Thoracic aorta (tissue), 2 donors: ENCODE data around the gene FTH1. TPM values are rescaled to one million over a fixed set of nuclear protein-coding genes. Genes with fewer than 3 reads are reported as not detected.

Experiments
- ATAC-seq: fragments of 150-250 bp; one replicate; pipeline ENCODE4 v1.8.0; 2017; ENCODE audit warnings: low read depth; ENCODE audit not compliant: insufficient number of reproducible peaks, low FRiP score
- DNase-seq: peaks from one replicate; pipeline ENCODE4 v3.0.0-alpha.2; 2020; ENCODE audit warnings: low spot score
- H3K27ac ChIP-seq, 2 donors: fragments of 200-600 bp; sonication (generic); 1 replicate in 1 of 2; 2 replicates in 1 of 2; pipeline ENCODE4 v1.5.1; 2016; ENCODE audit warnings: mild to moderate bottlenecking in 2 of 2, moderate library complexity in 2 of 2
- H3K27me3 ChIP-seq: fragments of 200-600 bp; sonication (generic); replicated peaks from 2 replicates; pipeline ENCODE4 v1.6.0; 2016; ENCODE audit warnings: mild to moderate bottlenecking; ENCODE audit not compliant: insufficient read depth
- H3K36me3 ChIP-seq: fragments of 200-600 bp; sonication (generic); one replicate; pipeline ENCODE4 v1.5.1; 2016
- H3K4me1 ChIP-seq, 2 donors: fragments of 200-600 bp; sonication (generic); 1 replicate in 1 of 2; 2 replicates in 1 of 2; pipeline versions ENCODE4 v1.5.1 to v1.6.0; 2016; ENCODE audit warnings: low read depth in 2 of 2, mild to moderate bottlenecking in 1 of 2; ENCODE audit not compliant: control insufficient read depth in 1 of 2
- H3K4me3 ChIP-seq: fragments of 200-600 bp; sonication (generic); 2 replicates; pipeline ENCODE4 v1.5.1; 2016; ENCODE audit warnings: mild to moderate bottlenecking
- H3K9me3 ChIP-seq: fragments of 200-600 bp; sonication (generic); 2 replicates; pipeline ENCODE4 v1.5.1; 2016
- total RNA-seq, 2 donors: library from RNA; depleted of rRNA; stranded (reverse); fragments of >200 nt; gene quantifications; one replicate each; pipeline versions ENCODE4 v1.1.0 to v1.2.3, GENCODE V29; 2016
- TF ChIP-seq, protein P1 (sequence below): fragments of 200-600 bp; sonication (generic); IDR thresholded peaks from one replicate; pipeline ENCODE4 v1.5.1; 2019; ENCODE audit warnings: antibody characterized with exemption

The FTH1 gene
- total RNA-seq, 2 donors from 2014 or later: 1,820 to 2,025 TPM

DNA sequence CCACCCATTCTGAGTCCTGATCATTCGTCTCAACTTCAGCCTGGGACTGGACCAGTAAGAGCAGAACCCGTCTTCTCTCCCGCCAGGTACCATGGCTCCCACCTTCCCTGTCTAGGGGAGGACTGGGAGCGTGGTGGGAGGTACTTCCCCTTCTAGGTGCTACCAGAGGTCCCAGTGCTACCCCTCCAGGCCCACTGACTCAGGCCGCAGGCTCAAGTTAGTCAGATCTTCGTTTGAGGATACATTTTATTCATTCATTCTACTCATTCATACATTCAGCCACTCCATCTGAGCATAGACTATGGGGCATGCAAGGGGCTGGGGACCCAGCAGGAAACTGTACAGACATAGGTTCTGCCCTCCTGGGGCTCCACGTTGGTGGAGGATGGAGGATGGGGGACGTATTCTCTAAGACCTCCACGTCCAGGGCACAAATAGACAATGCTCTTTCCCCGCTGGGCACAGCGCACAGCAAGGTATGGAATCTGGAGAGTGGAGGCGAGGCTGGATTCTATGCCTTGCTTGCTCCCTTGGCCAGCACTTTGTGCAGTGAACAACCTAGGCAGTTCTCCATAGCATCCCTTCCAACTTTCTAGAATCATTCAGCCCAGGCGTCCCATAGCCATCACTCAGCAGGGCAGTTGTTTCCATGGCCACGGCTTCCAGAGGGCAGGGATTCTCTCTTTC, 49.0 kb downstream of the FTH1 start:
- Histone ChIP-seq H3K4me1 (peaks cover 4 to 17% of the 10 kb centered on the region in 2 donors), H3K9me3 (no peaks in the 10 kb centered on the region), H3K27ac (no peak overlapping the region), H3K36me3 (no peaks in the 10 kb centered on the region), H3K4me3 (peak overlapping the region; percentile 81), H3K27me3 (no peaks in the 10 kb centered on the region)
- no peak for DNase-seq
- ATAC-seq: no peak
- TF ChIP-seq, protein P1, sequence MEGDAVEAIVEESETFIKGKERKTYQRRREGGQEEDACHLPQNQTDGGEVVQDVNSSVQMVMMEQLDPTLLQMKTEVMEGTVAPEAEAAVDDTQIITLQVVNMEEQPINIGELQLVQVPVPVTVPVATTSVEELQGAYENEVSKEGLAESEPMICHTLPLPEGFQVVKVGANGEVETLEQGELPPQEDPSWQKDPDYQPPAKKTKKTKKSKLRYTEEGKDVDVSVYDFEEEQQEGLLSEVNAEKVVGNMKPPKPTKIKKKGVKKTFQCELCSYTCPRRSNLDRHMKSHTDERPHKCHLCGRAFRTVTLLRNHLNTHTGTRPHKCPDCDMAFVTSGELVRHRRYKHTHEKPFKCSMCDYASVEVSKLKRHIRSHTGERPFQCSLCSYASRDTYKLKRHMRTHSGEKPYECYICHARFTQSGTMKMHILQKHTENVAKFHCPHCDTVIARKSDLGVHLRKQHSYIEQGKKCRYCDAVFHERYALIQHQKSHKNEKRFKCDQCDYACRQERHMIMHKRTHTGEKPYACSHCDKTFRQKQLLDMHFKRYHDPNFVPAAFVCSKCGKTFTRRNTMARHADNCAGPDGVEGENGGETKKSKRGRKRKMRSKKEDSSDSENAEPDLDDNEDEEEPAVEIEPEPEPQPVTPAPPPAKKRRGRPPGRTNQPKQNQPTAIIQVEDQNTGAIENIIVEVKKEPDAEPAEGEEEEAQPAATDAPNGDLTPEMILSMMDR: no peak

DNA sequence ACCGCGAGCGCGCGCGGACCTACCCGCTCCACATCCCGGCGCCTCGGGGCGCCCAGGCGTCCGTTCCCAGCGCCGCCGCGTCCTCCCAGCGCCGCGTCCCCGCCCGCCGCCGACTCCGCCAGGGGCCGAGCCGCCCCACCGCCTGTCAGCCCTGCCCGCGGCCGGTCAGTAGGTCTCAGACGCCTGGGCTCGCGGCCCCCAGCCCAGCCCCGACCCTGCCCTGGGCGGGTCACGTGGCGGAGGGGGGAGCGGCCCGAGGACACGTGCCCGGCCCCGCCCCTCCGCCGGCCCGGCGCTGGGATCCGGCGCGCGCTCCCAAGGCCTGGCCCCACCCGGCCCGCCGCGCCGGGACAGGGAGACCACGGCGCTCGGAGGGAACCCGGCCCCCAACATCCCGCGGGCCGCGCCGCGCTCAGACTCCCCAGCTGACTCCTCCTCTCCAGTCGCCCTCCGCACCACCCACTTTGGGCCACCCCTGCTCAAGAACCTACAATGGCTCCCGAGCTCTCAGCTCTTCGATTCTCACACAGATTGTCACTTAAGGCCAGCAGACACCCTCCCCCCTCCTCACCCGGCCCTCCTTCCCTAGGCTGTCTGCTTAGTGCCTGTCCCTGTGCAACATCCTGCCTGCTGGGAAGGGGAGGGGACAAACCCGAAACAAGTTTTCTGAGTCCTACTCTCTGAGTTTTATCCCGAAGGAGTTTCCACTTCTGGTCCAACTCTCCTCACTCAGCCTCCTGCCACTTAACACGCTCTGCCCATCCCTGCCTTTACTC, 49.9 kb downstream of the FTH1 start, which contains the start of gene RAB3IL1:
Gene RAB3IL1, minus strand, starts transcription at position 233 of the 776 bp plus-strand sequence. Its CDS starts 199 bp downstream, at position 34.
- Histone ChIP-seq H3K27ac (peak within 1 kb of the TSS; percentile 28 to 43), H3K27me3 (no peaks in the 10 kb centered on the region), H3K4me3 (peak within 1 kb of the TSS; percentile 81), H3K4me1 (peaks cover 0 to 9% of the 10 kb centered on the region in 2 donors), H3K9me3 (no peaks in the 10 kb centered on the region), H3K36me3 (no peaks in the 10 kb centered on the region)
- TF ChIP-seq, protein P1: no peak
- ATAC-seq (peak; percentile 66), DNase-seq (no peak)

DNA sequence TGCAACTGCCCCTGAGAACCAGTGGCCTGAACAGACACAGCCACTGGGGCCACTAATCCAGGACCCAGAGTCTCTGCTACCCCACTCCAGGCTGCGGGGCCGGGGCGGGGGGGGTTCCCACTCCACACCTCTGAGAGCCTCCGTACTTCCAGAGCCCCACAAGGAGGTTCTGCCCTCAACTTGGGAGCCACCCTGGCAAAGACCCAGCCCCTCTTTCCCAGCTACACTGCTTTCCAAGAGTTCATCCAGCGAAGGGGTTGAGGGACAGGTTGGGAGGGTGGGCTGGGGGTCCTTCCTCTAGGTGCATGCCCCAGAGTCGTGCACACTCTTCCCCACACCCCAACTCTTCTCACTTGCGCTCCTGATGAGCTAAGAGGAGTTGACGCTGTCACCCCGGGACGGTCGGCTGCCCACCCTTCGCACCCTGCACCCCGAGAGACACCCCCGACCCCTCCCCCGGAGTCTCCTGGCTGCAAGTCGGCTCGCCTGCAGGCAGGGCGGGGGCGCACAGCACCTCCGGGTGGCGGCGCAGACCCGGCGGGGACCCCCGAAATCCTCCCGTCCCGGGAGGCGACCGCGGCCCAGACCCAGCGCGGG, 50.6 kb downstream of the FTH1 start:
- Histone ChIP-seq H3K9me3 (no peaks in the 10 kb centered on the region), H3K27me3 (no peaks in the 10 kb centered on the region), H3K27ac (peak overlapping the region; percentile 28 to 43), H3K36me3 (no peaks in the 10 kb centered on the region), H3K4me1 (peaks cover 0 to 9% of the 10 kb centered on the region in 2 donors), H3K4me3 (peak overlapping the region; percentile 81)
- no peak for DNase-seq
- ATAC-seq: no peak
- TF ChIP-seq, protein P1: no peak

DNA sequence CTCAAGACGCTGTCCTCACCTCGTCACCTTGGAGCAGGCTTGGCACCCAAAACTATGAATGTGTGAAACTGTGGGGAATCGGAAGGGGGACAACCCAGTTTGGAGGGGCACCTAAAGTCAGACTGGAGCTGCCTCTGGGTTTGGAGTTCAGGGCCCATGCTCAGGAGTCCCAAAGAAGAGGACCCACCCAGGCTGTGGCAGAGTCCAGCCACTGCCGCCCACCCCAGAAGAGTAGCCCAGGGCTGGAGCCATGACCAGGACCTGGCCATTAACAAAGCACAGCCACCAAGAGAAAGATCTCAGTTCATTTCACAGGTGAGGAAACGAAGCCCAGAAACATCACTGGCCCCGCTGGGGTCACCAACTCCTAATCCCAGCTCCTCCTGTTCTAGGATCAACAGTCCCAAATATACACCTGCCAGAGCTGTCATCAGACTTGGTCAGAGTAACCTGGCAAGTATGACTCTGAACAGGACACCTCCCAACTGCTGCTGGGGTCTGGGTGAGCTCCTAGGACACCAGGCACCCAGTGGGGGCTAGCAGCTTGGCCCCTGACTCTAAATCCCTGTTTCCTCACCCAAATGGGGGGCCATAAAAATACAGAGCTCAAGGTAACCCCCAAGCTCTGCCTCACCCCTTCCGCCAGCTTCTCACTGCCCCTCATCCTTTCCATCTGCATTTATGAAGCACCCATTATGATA, 52.8 kb downstream of the FTH1 start:
- no peak for DNase-seq
- Histone ChIP-seq H3K27ac (no peak overlapping the region), H3K27me3 (no peaks in the 10 kb centered on the region), H3K9me3 (no peaks in the 10 kb centered on the region), H3K4me3 (no peak overlapping the region), H3K36me3 (no peaks in the 10 kb centered on the region), H3K4me1 (peaks cover 0 to 9% of the 10 kb centered on the region in 2 donors)
- TF ChIP-seq, protein P1: no peak
- ATAC-seq: no peak

Other genes starting within 250 kb of the FTH1 start
- 1 to 10 TPM in 1 of 2 donors, not detected in 1; 5.1 TPM for gene MYRF, start 215.0 kb downstream of the FTH1 start, total RNA-seq
- gene TMEM258, start 175.0 kb downstream of the FTH1 start, total RNA-seq: 10 to 100 TPM; 17.3 to 63.6 TPM
- 1 to 10 TPM; 4.5 to 5.4 TPM for gene FEN1, start 174.7 kb downstream of the FTH1 start, total RNA-seq
- gene FADS1, start 150.6 kb downstream of the FTH1 start, total RNA-seq: 10 to 100 TPM; 39.0 to 52.9 TPM
- 100 to 1,000 TPM in 1 of 2 donors, 10 to 100 TPM in 1; 89.2 to 234 TPM for gene FADS2, start 139.3 kb downstream of the FTH1 start, total RNA-seq
- gene FADS3, start 76.1 kb downstream of the FTH1 start, total RNA-seq: 100 to 1,000 TPM; 368 to 393 TPM
- gene RAB3IL1, start 50.1 kb downstream of the FTH1 start, total RNA-seq: 10 to 100 TPM; 20.8 to 45.4 TPM
- 1 to 10 TPM; 4.7 to 8.0 TPM for gene BEST1, start 17.3 kb downstream of the FTH1 start, total RNA-seq
- gene INCENP, start 156.4 kb upstream of the FTH1 start, total RNA-seq: 10 to 100 TPM in 1 of 2 donors, 1 to 10 TPM in 1; 8.8 to 13.0 TPM
- not detected for gene SCGB1D1, start 222.6 kb upstream of the FTH1 start, total RNA-seq
- not detected for gene SCGB2A1, start 241.0 kb upstream of the FTH1 start, total RNA-seq